HG03196 (cell line): ENCODE measurements around the gene PRRG3.

Experiments used
- ATAC-seq: cut with Tn5 transposase; IDR thresholded peaks from one replicate; pipeline ENCODE4 v1.9.1; 2021; ENCODE audit not compliant: unreplicated experiment

Gene PRRG3

DNA sequence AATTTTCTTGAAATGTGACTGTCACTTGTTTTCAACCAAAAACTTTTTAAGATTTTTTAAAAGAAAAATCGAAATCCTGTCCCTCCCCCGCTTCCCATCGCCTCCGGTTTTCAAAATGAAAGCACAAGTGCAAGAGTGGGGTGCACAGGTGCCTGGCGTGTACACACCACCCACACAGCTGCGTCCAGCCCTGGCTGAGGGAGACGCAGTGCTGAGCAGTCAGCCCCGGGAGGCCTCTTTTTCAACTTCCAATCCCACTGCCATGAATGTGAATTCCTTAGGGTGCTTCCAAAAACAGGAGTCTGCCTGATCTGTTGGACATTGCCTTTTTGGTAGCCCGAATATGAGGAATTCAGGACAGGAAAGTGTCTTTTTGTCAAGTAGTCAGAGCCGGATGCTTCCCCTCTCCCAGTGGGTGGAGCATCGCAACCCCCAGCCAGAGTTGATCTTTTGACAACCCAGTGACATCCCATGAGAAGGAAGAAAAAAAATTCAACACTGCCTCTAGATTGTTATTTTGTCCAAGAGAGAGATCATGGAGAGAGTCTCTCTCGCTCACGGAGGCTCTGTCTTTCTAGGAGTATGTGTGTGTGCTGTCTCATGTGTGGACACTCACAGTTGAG lies 8.9 kb downstream of the PRRG3 start:
- ATAC-seq = no peak

DNA sequence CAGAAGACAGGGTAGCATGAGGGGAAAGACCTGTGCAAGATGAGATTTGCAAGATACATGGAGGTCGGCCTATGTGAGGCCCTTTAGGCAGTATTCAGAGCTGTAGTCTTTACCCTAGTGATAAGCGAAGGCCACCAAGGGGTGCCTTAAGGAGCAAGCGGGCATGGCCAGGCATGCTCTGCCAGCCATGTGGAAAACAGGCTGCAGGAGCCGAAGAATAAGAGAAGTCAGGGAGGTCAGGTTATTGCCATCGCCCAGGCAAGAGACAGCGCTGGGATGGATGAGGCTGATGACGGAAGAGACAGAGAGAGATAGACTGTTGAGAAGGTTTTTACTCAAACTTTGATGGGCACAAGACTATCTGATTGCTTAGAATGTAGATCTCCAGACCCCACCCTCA lies 13.6 kb downstream of the PRRG3 start:
- ATAC-seq = no peak

DNA sequence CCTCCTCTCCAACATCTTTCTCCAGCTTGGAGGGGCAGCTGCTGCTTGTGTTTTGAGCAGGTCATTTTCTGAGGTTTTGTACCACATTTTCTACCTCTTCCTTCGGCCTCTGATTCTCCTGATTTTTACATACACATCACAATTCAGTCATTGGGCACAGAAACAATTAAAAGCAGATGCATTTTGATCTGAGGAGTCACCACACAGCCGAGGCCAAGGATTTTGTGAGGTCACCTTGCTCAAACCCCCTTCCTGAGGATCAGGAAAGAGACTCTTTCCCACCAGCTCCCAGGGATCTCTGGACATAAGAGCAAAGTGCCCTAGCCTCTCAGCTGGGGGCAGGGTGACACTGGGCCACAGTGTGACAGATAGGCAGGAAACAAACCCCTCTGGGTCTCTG lies 15.2 kb downstream of the PRRG3 start:
- no peak for ATAC-seq

DNA sequence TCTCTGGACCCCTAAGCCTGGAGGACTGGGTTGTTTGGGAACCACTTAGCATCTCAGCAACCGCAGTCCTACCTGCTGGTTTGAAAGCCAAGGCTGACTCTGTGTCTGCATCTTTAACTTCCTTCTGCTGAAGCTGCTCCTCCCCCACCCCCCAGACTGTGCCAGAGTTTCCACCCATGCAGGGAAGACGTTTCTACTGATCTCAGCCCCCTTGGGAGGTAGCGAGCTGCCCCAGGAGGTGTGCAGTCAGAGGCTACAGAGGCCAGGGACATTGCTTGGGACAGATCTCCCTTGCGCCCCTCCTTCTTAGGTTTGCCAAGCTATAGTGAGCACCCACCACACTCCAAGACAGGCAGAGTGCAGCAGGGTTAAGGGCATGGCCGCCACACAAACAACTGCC lies 15.9 kb downstream of the PRRG3 start:
- no peak for ATAC-seq

DNA sequence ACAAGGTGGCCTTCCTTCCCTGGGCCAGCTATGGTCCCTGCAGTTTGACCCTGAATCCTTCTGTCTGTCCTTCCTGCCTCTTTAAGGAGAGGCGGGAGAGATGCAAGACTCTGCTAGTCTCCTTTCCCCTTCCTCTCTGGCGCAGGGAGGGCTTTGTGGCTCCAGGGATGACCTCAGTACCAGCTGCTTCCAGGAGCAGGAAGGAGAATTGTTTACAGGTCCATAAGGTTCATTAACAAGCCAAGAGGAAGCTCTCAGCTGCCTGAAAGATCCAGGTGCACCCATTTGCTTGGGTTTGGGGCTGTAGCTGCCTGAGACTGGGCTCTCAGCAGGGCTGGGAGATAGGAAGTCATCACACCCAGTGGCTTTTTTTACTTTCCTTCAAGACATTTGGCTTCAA lies 16.5 kb downstream of the PRRG3 start:
- no peak for ATAC-seq

DNA sequence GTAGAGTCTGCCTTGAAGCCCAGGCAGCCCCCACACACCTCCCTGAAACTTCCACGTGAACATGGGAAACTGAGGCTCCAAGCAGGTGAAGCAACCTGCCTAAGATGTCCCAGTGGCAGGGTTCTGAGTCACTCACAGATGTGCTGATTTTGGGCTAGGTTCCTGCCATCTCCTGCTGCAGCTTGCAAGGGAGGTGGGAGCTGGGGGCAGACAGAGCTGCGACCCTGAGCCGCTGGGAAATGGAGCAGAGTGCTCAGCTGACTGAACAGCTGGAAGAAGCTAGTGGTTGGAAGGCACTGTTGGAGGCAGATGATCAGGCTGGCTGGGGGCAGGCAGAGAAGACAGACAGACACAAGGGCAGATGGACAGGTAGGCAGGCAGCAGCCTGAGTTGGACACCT lies 17.0 kb downstream of the PRRG3 start:
- ATAC-seq = no peak

DNA sequence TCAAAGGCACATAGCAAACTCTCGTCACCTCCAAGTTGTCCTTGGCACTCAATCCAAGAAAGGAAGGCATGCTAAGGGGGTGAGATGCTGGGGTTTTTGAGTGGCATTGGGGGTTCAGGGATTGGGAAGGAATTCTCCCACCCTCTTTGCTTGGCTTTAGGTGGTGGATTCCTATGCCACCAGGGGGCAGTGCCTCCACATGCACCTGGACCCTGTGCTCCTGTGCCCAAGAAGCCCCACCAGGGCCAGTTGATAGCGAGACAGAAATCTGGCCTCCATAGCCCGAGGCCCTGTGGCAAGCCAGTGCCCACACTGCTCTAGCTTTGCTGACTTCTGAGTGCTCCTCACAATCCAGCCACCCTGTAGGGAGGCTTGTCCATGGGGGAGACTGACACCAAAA lies 18.6 kb downstream of the PRRG3 start:
- no peak for ATAC-seq

DNA sequence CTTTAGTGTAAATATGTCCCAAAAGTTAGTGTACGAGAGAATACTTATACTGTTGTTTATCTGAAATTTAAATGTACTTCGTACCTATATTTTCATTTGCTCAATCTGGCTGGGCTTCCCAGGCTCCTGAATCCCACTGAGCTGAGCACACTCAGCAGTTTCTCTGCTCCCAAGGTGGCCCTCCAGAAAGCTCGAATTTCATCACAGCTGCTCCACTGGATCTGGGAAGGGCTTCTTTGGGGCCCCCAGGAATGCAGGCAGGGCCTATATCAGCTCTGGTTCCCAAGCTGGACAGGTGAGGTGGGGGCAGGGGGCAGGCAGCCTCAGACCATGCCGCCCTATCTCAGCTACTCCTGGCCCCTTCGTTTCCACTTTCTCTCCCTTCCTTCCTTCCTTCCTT lies 19.1 kb downstream of the PRRG3 start:
- ATAC-seq = no peak

DNA sequence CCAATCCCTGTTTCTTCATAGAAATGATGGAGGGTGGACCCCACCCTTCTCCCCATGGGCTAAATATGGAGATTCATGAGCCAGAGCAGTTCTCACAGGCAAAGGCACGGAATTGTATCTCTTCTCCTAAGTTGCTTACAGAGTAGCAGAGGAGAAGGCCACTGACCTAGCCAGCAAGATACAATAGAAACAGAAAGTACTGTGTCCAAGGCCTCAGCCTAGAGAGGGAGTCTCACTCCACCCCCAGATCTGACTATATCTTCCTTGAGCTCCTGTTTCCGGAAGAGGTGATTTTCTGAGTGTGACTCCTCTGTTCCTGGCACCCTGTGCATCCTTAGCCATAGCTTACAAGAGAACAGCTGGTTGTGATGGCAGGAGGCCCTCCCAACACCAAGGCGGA lies 20.5 kb downstream of the PRRG3 start, which contains the start of gene FATE1:
Gene FATE1 (plus strand): TSS at position 284 of the 400 bp plus-strand sequence. CDS start 85 bp downstream, at position 369.
- ATAC-seq = no peak

DNA sequence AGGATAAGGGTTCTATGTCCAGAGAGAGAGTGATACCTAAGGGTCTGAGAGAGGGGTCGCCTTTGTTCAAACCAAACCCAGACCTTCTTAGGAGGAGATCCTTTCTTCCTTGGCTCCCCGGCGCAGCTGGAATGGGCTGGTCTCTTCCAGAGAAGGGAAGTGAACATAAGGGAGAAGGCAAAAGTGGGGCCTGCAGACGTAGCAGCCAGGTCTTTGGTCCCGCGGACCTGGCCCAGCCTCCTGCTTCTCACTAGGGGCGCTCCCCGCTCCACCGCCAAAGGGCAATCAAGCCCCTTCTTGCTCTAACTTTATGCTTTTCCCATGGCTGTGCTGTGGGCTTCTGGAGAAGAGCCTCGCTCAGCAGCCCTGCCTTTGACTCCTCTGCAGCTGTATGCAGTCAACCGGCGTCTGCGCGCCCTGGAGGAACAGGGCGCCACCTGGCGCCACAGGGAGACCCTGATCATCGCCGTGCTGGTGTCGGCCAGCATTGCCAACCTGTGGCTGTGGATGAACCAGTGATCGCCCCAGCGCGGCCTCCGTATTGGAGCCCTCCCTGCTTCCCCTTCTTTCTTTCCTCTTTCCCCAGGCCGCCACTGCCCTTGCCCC lies 27.1 kb downstream of the PRRG3 start:
- no peak for ATAC-seq

DNA sequence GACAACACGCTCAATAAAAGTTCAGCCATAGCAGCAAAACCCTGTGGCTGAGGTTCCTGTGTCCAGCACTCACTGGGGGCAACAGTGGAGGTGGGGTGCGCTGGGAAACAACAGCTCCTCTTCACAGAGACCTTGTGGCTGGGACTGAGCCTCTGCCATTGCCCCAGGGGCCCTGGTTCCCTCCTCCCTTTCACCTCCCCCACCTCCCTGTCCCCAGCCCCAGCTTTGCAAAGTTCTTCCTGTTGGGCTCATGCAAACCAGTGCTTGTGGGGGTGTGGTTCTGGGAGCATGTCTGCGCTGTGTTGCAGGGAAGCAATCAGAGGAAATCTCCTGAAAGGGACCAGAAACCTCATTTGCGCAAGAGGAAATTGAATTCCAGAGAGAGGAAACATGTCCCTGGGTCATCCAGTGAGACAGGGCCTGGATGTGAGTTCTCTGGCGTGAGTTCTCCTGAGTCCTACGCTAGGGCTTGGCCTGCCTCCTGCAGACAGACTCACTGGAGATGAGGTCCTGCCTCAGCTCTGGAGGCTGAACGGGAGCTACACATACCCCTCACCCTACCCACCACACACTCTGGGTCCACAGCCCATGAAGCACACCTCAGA lies 28.0 kb downstream of the PRRG3 start:
- ATAC-seq = no peak

DNA sequence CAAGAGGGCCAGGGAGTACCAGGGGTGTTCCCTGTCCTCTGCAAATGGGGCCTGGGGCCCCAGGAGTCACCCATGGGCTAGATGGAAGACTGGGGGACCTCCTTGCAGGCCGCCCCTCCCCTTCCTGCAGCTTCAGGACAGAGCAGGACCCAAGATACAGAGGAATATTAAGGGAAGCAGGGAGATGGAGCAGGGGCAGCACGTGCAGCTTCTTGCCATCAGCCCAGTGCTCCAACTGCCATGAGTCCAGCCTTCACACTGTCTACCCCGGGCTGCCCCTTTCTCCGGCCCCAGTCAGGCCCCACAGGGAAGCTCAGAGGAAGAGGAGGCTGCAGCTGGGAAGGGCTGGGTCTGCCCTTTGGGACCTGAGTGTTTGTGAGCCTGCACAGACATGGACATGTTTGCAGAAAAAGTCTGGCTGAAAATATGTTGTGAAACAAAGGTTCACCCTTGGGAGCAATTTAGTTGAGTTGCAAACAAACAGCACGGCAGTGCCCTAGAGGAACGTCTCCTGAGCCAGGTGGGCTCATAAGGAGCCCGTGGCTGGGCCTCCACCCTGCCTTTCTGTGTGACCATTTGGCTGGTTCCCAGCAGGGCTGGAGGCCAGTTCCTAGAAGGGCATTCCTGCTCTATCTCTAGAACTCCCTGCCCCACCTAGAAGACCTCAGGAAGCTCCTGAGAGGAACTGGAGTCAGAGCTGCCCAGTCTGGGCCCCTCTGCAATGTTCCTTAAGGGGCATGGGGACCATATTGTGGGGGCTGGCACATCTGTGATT lies 29.5 kb downstream of the PRRG3 start:
- ATAC-seq = no peak

DNA sequence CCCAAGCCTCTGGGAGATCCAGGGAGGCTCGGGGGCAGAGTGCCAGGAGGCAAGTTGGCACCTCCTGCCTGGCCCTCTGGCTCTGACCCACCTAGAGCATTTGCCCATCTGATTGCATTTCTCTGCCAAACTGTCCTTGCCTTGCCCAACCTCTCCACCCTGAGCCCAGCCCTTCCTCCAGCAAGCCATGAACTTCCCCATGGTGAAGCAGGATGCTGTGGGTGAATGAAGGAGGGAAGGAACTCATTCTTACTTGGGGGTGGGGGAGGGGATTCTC lies 30.0 kb downstream of the PRRG3 start:
- ATAC-seq = no peak

DNA sequence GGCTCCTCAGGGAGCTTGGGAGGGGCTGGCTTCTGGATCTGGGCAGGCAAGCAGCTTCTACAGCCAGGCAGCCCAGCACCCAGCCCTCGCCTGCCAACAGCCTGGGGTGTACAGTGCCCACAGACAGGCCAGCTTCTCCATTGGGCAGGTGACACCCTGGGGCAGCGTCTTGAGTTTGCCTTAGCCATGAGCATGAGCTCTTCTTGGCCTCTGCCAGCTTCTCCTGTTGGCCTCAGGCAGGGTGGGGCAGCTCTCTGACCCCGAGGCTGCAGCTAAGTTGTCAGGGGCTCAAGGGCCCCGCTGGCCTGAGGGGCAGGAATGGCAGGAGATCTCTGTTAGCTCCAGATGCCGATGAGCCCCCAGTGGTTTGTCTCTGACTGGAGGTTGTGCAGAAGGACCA lies 31.5 kb downstream of the PRRG3 start:
- ATAC-seq = no peak

DNA sequence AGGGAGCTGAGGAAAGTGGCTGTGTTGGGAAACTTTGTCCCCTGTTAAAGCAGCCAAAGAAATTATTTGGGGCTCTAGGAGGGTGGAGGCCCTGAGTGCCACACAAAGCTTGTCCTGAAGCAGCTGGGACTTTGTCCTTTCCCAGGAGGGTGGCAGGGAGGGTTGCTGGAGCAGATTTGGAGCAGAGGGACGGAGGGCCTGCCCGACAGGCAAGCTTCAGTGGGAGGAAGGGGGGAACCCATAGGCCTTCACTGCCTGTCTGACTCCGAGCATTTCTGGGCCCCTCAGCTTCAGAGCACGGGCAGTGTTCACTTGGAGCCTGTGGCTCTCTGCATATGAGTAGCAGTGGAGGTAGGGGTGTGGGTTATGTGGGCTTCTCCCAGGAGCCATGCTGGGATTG lies 32.1 kb downstream of the PRRG3 start:
- ATAC-seq = no peak

DNA sequence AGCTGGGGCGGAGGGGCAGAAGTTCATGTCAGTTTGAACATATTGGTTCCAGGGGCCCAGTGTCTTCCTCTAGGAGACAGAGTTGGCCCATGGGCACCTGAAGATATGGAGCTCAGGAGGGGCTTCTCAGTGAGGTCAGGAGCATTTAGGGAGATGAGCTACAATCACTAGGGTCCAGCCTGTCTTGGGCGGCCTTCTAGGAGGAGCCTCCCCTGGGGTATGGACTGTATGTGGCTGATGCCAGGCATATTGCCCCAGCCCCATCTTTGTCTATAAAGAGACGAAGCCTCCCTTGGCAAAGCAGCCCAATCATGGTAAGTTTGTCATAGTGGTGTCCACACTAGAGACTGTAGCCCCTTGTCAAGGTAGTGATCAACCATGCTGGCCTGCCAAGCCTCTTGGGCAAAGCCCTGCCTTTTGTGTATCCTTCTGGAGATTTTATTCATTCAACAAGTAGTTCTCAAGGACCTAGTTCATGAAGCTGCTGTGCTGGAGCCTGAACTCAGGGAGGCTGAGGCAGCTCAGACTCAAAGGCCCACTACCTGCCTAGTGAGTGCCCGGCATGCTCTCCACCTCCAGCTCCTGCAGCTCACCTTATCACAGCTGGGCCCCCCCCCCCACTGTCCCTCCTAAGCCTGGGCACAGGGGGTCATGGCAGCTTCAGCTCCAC lies 33.9 kb downstream of the PRRG3 start:
- no peak for ATAC-seq

DNA sequence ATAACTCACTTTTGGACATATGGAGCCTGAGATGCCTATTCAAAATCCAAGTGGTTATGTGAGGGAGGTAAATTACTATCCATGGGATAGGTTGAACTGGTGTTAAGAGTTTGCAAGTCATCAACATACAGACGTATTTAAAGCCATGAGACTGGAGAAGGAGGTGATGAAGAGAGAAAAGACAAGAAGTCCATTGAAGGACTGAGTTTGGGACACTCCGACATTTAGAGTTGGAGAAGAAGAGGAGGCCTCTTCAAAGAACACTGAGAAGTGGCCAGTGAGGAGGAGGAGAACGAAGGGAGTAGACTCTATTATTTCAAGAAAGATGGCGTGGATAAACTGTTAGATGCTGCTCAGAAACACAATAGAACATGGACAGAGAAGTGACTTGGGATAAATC lies 39.2 kb downstream of the PRRG3 start, which contains the start of gene CNGA2:
Gene CNGA2 (plus strand): TSS at position 301 of the 400 bp plus-strand sequence. CDS start 3,738 bp downstream, outside the sequence.
- no peak for ATAC-seq

DNA sequence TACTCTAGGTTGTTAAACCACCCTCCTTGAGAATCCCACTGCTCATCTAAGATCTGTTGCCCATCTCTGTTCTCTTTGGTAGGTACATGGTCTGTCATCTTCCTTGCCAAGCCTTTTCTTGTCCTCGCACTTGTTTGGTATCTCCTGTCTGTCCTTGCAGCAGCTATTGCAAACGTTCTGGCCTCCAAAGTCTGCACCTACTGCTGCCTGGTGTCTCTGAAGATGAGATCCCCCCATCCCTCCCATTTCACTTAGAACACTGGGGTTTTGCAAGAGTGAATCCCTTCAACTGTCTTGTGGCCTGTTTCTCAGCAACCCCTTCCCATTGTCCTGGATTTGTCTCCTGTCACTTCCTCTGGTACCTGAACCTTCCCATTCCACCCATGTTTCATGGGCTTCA lies 40.0 kb downstream of the PRRG3 start:
- ATAC-seq = no peak

DNA sequence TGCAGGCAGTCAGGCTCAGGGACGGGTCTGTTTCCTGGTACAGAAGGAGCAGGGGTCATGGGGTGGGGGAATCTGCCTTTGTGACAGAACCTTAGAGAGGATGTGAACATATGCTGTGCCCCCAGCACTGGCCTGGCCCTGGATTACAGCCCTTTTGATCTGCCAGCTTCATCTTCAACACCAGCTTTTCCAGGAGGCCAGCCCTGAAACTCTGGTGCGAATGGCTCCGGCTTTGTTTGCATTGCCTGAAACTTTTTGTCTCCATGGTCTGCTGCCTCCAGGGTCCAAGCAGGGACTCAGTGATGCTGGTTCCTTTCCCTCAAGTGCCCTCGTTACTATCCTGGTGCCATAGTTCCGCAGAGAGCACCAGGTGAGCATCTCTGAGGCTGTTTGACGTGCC lies 41.4 kb downstream of the PRRG3 start:
- no peak for ATAC-seq

DNA sequence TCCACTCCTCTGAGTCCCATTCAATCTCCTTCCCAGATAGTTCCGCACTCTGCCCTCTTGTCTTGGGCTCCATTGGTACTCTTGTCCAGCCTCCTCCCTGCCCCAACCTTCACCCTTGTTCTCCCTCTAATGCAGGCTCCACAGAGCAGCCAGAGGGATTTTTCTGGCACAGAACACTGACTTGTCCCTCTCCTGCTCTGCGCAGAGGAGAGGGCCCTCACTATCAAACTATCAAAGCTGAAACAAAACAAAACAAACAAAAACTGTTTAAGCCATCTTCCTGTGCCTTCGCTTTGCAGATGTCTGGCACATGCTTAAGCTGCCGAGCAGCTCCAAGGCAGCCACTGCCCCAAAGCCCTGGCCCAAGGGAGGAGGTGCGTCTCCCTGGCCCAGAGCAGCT lies 42.2 kb downstream of the PRRG3 start:
- no peak for ATAC-seq

DNA sequence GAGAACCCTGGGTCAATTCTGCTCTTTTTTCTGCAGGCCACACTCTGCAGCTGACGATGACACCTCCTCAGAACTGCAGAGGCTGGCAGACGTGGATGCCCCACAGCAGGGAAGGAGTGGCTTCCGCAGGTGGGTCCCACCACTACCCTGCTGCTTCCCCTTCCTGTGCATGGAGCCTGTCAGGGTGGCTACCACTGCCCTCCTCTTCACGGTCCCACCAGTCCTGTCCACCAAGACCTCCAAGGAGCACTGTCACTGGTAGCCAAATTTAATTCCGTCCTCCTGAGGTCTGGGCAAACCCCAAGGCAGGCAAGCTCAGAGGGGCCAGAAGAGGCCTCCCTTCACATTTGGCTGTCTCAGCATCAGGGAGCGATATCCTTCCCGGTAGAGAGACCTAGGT lies 43.5 kb downstream of the PRRG3 start:
- ATAC-seq = no peak

DNA sequence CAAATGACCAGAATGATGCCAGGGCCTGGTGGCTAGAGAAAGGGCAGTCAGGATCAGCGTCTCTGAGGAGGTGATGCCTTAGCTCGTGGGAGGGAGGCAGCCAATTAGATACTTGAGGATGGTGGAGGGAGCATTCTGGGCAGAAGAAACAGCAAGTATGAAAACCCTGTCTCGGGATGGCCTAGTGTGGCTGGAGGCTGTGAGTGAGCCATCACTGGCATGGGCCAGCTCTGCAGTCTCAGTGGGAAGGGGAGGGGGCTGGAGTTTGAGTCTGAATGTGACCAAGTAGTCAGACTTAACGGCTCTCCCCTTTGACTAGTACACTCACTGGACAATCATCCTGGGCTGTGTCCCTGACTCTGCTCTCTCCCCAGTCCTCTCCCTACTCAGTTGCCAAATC lies 46.3 kb downstream of the PRRG3 start:
- no peak for ATAC-seq
